H1 (cell line): ENCODE data around the gene ANKRD27. TPM values are rescaled to one million over a fixed set of nuclear protein-coding genes. Genes with fewer than 3 reads are reported as not detected.
A peak's percentile ranks its signal among the peaks of the same experiment; 100 is the strongest.

Experiments used
- ASH2L ChIP-seq: fragments of 200-600, 300-600 bp; sonication (generic); IDR thresholded peaks from one replicate; pipeline ENCODE4 v1.7.1; 2017; ENCODE audit warnings: low read length
- BRCA1 ChIP-seq: IDR thresholded peaks from 2 replicates; pipeline ENCODE4 v1.6.1; 2012; ENCODE audit warnings: low read depth, low read length, improper control_type of control experiment
- CEBPB ChIP-seq: IDR thresholded peaks from 2 replicates; pipeline ENCODE4 v1.6.1; 2012; ENCODE audit warnings: low read depth, low read length
- CHD1 ChIP-seq: IDR thresholded peaks from 2 replicates; pipeline ENCODE4 v1.6.1; 2012; ENCODE audit warnings: low read depth, low read length, improper control_type of control experiment
- CHD2 ChIP-seq: IDR thresholded peaks from 2 replicates; pipeline ENCODE4 v1.6.1; 2012; ENCODE audit warnings: low read length, improper control_type of control experiment
- EZH2 ChIP-seq: fragments of 200-600 bp; sonication (generic); IDR thresholded peaks from 2 replicates; pipeline ENCODE4 v1.7.1; 2012; ENCODE audit warnings: low read depth, mild to moderate bottlenecking, moderate library complexity, low read length, inconsistent platforms; ENCODE audit not compliant: severe bottlenecking
- FOSL1 ChIP-seq: IDR thresholded peaks from 2 replicates; pipeline ENCODE4 v1.6.1; 2011; ENCODE audit warnings: mild to moderate bottlenecking, low read depth, low read length, moderate library complexity; ENCODE audit not compliant: insufficient read depth
- KDM4A ChIP-seq: IDR thresholded peaks from one replicate; pipeline ENCODE4 v1.7.1; 2012; ENCODE audit warnings: low read depth, mild to moderate bottlenecking, moderate library complexity, low read length, inconsistent platforms; ENCODE audit not compliant: severe bottlenecking
- MAFK ChIP-seq: IDR thresholded peaks from 2 replicates; pipeline ENCODE4 v1.6.1; 2012; ENCODE audit warnings: low read depth, mild to moderate bottlenecking, improper control_type of control experiment, low read length
- NANOG ChIP-seq: IDR thresholded peaks from 2 replicates; pipeline ENCODE4 v1.6.1; 2011; ENCODE audit warnings: low read length, low read depth, mild to moderate bottlenecking, inconsistent platforms; ENCODE audit not compliant: insufficient read depth, poor library complexity, severe bottlenecking
- RXRA ChIP-seq: IDR thresholded peaks from 2 replicates; pipeline ENCODE4 v1.6.1; 2011; ENCODE audit warnings: low read depth, mild to moderate bottlenecking, low read length, moderate library complexity; ENCODE audit not compliant: insufficient read depth
- SAP30 ChIP-seq: fragments of 300-600 bp; sonication (generic); IDR thresholded peaks from 2 replicates; pipeline ENCODE4 v1.7.1; 2012; ENCODE audit warnings: low read length, moderate library complexity, mild to moderate bottlenecking, inconsistent platforms; ENCODE audit not compliant: insufficient read depth, insufficient replicate concordance
- SIRT6 ChIP-seq: IDR thresholded peaks from one replicate; pipeline ENCODE4 v1.7.1; 2012; ENCODE audit warnings: low read length, inconsistent platforms
- TAF7 ChIP-seq: optimal IDR thresholded peaks from 2 replicates; pipeline ENCODE3; 2011; ENCODE audit warnings: low read depth, mild to moderate bottlenecking, inconsistent platforms, low read length, moderate library complexity, borderline replicate concordance
- TBP ChIP-seq: IDR thresholded peaks from 2 replicates; pipeline ENCODE4 v1.6.1; 2011; ENCODE audit warnings: low read depth, low read length, improper control_type of control experiment
- polyA plus RNA-seq, 7 experiments: library from polyadenylated mRNA; depleted of rRNA in 3 of 7; stranded (reverse) in 5 of 7; unstranded in 2 of 7; fragments of >200 nt in 5 of 7; fragments of 200-250 nt in 2 of 7; gene quantifications; 1 replicate in 5 of 7; 2 replicates in 1 of 7; 4 replicates in 1 of 7; pipeline versions ENCODE4 v1.2.1 to v1.2.3, GENCODE V29; 2011 to 2013; ENCODE audit warnings: missing spikeins in 2 of 7, mixed read lengths in 2 of 7
- total RNA-seq: library from RNA; stranded (reverse); fragmentation: NEBNext Ultra II Directional; extraction: Animal tissue kit (Norgen Biotek cat#: 25700); gene quantifications from 2 replicates; pipeline ENCODE4 v1.2.1, GENCODE V29; 2021
- TF ChIP-seq, protein P1 (sequence below): IDR thresholded peaks from 2 replicates; pipeline ENCODE4 v1.6.1; 2012; ENCODE audit warnings: low read length, inconsistent platforms
- TF ChIP-seq, protein P2 (sequence below): IDR thresholded peaks from 2 replicates; pipeline ENCODE4 v1.6.1; 2012; ENCODE audit warnings: inconsistent platforms
- TF ChIP-seq, protein P3 (sequence below): IDR thresholded peaks from 2 replicates; pipeline ENCODE4 v1.6.1; 2012; ENCODE audit warnings: inconsistent platforms
- TF ChIP-seq, protein P4 (sequence below): IDR thresholded peaks from 2 replicates; pipeline ENCODE4 v1.6.1; 2011; ENCODE audit warnings: low read depth, mild to moderate bottlenecking, low read length; ENCODE audit not compliant: insufficient read depth
- TF ChIP-seq, protein P5 (sequence below), 3 experiments: IDR thresholded peaks; 1 replicate in 2 of 3; 2 replicates in 1 of 3; pipeline versions ENCODE4 v1.5.1 to v1.6.1; 2011; ENCODE audit warnings: low read length in 3 of 3, mild to moderate bottlenecking in 3 of 3, inconsistent platforms in 2 of 3, low read depth in 1 of 3, moderate library complexity in 1 of 3; ENCODE audit not compliant: insufficient read depth in 1 of 3; ENCODE audit errors: control extremely low read depth in 1 of 3

ANKRD27 gene
- total and polyA plus RNA-seq, 2 of the 8 experiments (the other 6 are each of a cell fraction or from before 2014, with no cell fraction given) = 27.9 to 55.7 TPM

DNA sequence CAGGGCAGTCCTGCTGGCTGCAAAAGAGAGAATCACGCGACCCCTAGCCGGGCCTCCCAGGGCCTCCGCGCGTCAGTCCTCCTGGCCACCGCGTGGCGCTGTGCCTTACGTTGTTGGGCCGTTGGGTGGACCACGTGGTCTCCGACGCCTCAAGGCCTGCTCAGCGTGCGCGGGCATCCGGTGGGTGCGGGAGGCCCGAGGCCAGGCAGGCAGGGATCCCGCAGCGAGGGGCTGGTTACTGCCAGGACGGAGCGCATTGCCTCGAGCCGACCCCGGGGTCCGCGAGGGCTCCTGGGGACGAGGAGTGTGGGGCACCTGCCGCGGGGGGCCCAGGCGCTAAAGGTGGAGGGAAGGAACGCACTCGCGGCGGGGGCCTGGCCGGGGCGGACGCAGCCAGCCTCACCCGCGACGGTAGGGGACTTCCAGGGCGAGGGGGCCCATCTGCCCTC is 44.7 kb upstream of the ANKRD27 start, which contains the start of gene TDRD12 (continued):
- TF ChIP-seq, protein P1, sequence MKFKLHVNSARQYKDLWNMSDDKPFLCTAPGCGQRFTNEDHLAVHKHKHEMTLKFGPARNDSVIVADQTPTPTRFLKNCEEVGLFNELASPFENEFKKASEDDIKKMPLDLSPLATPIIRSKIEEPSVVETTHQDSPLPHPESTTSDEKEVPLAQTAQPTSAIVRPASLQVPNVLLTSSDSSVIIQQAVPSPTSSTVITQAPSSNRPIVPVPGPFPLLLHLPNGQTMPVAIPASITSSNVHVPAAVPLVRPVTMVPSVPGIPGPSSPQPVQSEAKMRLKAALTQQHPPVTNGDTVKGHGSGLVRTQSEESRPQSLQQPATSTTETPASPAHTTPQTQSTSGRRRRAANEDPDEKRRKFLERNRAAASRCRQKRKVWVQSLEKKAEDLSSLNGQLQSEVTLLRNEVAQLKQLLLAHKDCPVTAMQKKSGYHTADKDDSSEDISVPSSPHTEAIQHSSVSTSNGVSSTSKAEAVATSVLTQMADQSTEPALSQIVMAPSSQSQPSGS = no peak
- no peak for TF ChIP-seq CHD2
- TF ChIP-seq RXRA = no peak
- no peak for TF ChIP-seq CHD1
- TF ChIP-seq, protein P2, sequence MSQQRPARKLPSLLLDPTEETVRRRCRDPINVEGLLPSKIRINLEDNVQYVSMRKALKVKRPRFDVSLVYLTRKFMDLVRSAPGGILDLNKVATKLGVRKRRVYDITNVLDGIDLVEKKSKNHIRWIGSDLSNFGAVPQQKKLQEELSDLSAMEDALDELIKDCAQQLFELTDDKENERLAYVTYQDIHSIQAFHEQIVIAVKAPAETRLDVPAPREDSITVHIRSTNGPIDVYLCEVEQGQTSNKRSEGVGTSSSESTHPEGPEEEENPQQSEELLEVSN = peak; percentile 89
- TF ChIP-seq, protein P3, sequence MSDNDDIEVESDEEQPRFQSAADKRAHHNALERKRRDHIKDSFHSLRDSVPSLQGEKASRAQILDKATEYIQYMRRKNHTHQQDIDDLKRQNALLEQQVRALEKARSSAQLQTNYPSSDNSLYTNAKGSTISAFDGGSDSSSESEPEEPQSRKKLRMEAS = peak; percentile 97
- no peak for TF ChIP-seq CEBPB
- no peak for TF ChIP-seq BRCA1
- TF ChIP-seq KDM4A = no peak
- TF ChIP-seq SIRT6 = no peak
- TF ChIP-seq ASH2L = no peak
- TF ChIP-seq, protein P4, sequence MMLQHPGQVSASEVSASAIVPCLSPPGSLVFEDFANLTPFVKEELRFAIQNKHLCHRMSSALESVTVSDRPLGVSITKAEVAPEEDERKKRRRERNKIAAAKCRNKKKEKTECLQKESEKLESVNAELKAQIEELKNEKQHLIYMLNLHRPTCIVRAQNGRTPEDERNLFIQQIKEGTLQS = no peak
- TF ChIP-seq, protein P5, sequence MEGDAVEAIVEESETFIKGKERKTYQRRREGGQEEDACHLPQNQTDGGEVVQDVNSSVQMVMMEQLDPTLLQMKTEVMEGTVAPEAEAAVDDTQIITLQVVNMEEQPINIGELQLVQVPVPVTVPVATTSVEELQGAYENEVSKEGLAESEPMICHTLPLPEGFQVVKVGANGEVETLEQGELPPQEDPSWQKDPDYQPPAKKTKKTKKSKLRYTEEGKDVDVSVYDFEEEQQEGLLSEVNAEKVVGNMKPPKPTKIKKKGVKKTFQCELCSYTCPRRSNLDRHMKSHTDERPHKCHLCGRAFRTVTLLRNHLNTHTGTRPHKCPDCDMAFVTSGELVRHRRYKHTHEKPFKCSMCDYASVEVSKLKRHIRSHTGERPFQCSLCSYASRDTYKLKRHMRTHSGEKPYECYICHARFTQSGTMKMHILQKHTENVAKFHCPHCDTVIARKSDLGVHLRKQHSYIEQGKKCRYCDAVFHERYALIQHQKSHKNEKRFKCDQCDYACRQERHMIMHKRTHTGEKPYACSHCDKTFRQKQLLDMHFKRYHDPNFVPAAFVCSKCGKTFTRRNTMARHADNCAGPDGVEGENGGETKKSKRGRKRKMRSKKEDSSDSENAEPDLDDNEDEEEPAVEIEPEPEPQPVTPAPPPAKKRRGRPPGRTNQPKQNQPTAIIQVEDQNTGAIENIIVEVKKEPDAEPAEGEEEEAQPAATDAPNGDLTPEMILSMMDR (IDR thresholded peaks at IDR 0.05; ENCODE audit: control extremely low read depth in 1 of 3, insufficient read depth in 1 of 3, low read depth in 1 of 3, low read length in 3 of 3) = peak; percentile 71 to 82 (median 80)
- no peak for TF ChIP-seq NANOG
- no peak for TF ChIP-seq MAFK
- no peak for TF ChIP-seq FOSL1
- 0 out of 2 replicates have a peak, but pooled peaks have one; percentile 15 for TF ChIP-seq TBP
- TF ChIP-seq TAF7 = no peak
- TF ChIP-seq SAP30 = no peak
- TF ChIP-seq EZH2 = no peak
